DOHH2 (cell line): ENCODE data around the gene DDR2.

Experiments
- CTCF ChIP-seq: fragments of 200-600 bp; sonication (generic); IDR thresholded peaks from one replicate; pipeline ENCODE4 v1.5.1; 2014; ENCODE audit warnings: antibody characterized with exemption, mild to moderate bottlenecking, low read depth, low read length; ENCODE audit not compliant: poor library complexity, severe bottlenecking
- EZH2phosphoT487 ChIP-seq: fragments of 200-600 bp; sonication (generic); IDR thresholded peaks from 2 replicates; pipeline ENCODE4 v1.6.1; 2017; ENCODE audit warnings: borderline replicate concordance, mild to moderate bottlenecking, antibody characterized with exemption, low read length, moderate library complexity, mixed read lengths

- TF ChIP-seq CTCF (no peak), EZH2phosphoT487 (no peak)
Observed at GRCh38 chr1:162702628-162703027, 70.4 kb downstream of the DDR2 start.
